Type B pancreatic cell (in vitro differentiated cells): ENCODE measurements around the gene ATG4D. TPM values are rescaled to one million over a fixed set of nuclear protein-coding genes. Genes with fewer than 3 reads are reported as not detected.

Source experiments
- DNase-seq: peaks from one replicate; pipeline ENCODE4 v3.0.0; 2021; ENCODE audit warnings: mixed read lengths; ENCODE audit not compliant: unreplicated experiment; ENCODE audit errors: extremely low spot score
- H3K27ac Mint-ChIP-seq: 2 replicates; pipeline ENCODE4 v1.8.0; 2021; ENCODE audit warnings: mild to moderate bottlenecking, mixed read lengths
- H3K27me3 Mint-ChIP-seq: 2 replicates; pipeline ENCODE4 v1.8.0; 2021; ENCODE audit warnings: mixed read lengths
- H3K36me3 Mint-ChIP-seq: 2 replicates; pipeline ENCODE4 v1.8.0; 2021; ENCODE audit warnings: mixed read lengths
- H3K4me1 Mint-ChIP-seq: one replicate; pipeline ENCODE4 v1.8.0; 2021; ENCODE audit warnings: mixed read lengths; ENCODE audit not compliant: unreplicated experiment
- H3K4me3 Mint-ChIP-seq: 2 replicates; pipeline ENCODE4 v1.8.0; 2021; ENCODE audit warnings: mild to moderate bottlenecking, mixed read lengths
- H3K9me3 Mint-ChIP-seq: 2 replicates; pipeline ENCODE4 v1.8.0; 2021; ENCODE audit warnings: mixed read lengths
- total RNA-seq: library from RNA; stranded (reverse); gene quantifications from 2 replicates; pipeline ENCODE4 v1.2.1, GENCODE V29; 2021; ENCODE audit warnings: low replicate concordance
- TF ChIP-seq, protein P1 (sequence below): fragments of 200-600 bp; sonication (generic); conservative IDR thresholded peaks from 2 replicates; pipeline ENCODE4 v1.5.0; 2021; ENCODE audit warnings: antibody characterized with exemption, mild to moderate bottlenecking

The ATG4D gene
- total RNA-seq, 1 donor from 2014 or later, result 44.6 TPM

DNA sequence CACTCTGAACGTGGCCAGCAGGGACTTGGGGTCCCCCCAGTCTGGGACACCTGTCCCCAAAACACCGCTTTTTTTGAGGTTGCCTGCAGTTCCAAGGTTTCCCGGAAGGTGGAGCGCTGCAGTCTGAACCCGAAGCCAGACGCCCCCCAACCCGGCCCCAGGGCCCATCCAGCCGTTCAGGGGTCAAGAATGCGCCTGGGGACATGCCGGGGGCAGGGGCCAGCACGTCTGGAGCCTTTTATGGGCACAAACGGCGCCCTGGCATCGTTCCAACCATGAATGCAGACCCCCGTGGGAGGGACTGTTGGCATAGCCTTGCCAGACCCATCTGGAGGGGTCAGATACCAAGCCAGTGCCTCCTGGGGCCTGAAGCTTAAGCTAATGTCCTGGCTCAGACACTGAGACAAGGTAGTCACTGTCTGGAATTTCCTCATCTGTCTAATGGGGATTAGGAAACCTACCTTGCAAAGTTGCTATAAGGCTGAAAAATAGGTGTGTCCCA lies 33.4 kb upstream of the ATG4D start:
- no peak overlapping the region for H3K4me3 Mint-ChIP-seq
- peaks cover 16% of the 10 kb centered on the region for H3K27me3 Mint-ChIP-seq
- H3K4me1 Mint-ChIP-seq, result peaks cover 9% of the 10 kb centered on the region
- H3K9me3 Mint-ChIP-seq, result peaks cover 4% of the 10 kb centered on the region
- H3K36me3 Mint-ChIP-seq, result no peaks in the 10 kb centered on the region
- TF ChIP-seq, protein P1, sequence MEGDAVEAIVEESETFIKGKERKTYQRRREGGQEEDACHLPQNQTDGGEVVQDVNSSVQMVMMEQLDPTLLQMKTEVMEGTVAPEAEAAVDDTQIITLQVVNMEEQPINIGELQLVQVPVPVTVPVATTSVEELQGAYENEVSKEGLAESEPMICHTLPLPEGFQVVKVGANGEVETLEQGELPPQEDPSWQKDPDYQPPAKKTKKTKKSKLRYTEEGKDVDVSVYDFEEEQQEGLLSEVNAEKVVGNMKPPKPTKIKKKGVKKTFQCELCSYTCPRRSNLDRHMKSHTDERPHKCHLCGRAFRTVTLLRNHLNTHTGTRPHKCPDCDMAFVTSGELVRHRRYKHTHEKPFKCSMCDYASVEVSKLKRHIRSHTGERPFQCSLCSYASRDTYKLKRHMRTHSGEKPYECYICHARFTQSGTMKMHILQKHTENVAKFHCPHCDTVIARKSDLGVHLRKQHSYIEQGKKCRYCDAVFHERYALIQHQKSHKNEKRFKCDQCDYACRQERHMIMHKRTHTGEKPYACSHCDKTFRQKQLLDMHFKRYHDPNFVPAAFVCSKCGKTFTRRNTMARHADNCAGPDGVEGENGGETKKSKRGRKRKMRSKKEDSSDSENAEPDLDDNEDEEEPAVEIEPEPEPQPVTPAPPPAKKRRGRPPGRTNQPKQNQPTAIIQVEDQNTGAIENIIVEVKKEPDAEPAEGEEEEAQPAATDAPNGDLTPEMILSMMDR, result peak; percentile 86
- no peak overlapping the region for H3K27ac Mint-ChIP-seq
- DNase-seq, result peak; percentile 77

DNA sequence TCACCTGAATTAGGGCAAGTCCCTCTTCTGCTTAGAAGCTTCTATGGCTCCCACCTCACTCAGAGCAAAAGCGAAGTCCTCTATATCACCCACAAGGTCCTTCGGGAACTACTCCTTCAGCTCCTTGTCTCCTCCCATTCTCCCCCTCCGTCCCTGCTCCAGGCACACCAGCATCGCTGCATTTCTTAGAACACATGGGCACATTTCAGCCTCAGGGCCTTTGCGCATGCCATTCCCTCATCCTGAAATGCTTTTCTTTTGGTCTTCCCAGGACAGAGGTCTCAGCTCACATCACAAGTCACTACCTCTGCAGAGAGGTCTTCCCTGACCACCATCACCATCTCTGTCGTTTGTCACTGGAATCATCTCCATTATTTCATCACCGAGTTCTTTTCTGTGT lies 30.5 kb upstream of the ATG4D start:
- TF ChIP-seq, protein P1, result no peak
- H3K4me1 Mint-ChIP-seq, result peaks cover 12% of the 10 kb centered on the region
- H3K9me3 Mint-ChIP-seq, result no peaks in the 10 kb centered on the region
- no peaks in the 10 kb centered on the region for H3K36me3 Mint-ChIP-seq
- DNase-seq, result no peak
- peaks cover 37% of the 10 kb centered on the region for H3K27me3 Mint-ChIP-seq
- H3K27ac Mint-ChIP-seq, result no peak overlapping the region
- H3K4me3 Mint-ChIP-seq, result no peak overlapping the region

DNA sequence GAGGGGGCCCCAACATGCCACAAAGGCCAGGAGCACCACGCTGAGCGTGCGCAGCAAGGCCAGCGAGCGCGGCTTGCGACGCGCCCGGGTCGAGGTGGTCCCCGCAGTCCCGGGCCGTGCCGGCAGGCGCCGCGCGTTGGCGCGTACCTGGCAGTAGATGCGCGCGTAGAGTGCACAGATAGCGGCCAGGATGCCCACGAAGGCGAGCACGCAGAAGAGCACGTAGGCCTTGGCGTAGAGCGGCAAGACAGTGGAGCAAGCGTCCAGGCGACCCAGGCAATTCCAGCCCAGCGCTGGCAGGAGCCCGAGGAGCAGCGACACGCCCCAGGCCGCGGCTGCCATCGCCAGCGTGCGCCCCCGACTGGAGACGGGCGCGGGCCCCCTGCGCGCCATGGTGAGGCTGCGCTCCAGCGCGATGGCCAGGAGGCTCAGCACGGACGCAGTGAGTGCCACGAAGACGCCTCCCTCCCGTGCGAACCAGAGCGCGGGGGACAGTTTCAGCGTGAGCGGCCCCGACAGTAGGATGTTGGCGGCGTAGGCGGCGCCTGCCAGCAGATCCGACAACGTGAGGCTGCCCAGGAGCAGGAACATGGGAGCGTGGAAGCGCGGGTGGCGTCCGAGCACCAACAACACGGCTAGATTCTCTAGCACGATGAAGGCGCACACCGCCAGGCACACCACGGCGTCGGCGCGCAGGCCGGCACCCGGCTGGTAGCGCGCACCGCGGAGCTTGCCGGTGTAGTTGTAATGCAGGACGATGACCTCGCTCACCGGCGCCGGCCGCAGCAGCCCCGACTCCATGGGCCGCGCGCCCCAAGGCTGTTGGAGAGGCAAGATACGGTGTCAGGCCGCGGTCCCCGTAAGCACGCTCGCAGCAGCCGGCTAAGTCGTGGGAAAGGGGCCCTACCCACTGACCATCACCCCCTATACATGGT lies 29.2 kb upstream of the ATG4D start:
- H3K4me1 Mint-ChIP-seq, result peaks cover 22% of the 10 kb centered on the region
- H3K9me3 Mint-ChIP-seq, result no peaks in the 10 kb centered on the region
- H3K27ac Mint-ChIP-seq, result no peak overlapping the region
- H3K36me3 Mint-ChIP-seq, result no peaks in the 10 kb centered on the region
- H3K27me3 Mint-ChIP-seq, result peaks cover 49% of the 10 kb centered on the region
- peak overlapping the region; percentile 14 for H3K4me3 Mint-ChIP-seq
- TF ChIP-seq, protein P1, result no peak
- no peak for DNase-seq

DNA sequence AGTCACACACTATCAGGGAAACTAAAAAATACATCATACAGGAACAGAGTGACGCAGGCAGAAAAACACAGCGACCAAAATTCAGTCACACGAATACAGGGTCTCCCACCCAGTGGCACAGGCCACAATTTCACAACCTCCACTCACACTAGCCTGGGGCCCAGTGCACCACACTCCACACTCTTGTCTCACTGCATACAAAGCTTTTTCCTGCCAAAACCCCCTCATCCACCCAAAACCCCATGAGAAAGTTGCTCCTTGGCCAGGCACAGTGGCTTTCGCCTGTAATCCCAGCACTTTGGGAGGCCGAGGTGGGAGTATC lies 27.7 kb upstream of the ATG4D start:
- peaks cover 58% of the 10 kb centered on the region for H3K27me3 Mint-ChIP-seq
- H3K4me3 Mint-ChIP-seq, result no peak overlapping the region
- peaks cover 20% of the 10 kb centered on the region for H3K4me1 Mint-ChIP-seq
- H3K27ac Mint-ChIP-seq, result no peak overlapping the region
- DNase-seq, result no peak
- no peaks in the 10 kb centered on the region for H3K36me3 Mint-ChIP-seq
- TF ChIP-seq, protein P1, result no peak
- H3K9me3 Mint-ChIP-seq, result no peaks in the 10 kb centered on the region

DNA sequence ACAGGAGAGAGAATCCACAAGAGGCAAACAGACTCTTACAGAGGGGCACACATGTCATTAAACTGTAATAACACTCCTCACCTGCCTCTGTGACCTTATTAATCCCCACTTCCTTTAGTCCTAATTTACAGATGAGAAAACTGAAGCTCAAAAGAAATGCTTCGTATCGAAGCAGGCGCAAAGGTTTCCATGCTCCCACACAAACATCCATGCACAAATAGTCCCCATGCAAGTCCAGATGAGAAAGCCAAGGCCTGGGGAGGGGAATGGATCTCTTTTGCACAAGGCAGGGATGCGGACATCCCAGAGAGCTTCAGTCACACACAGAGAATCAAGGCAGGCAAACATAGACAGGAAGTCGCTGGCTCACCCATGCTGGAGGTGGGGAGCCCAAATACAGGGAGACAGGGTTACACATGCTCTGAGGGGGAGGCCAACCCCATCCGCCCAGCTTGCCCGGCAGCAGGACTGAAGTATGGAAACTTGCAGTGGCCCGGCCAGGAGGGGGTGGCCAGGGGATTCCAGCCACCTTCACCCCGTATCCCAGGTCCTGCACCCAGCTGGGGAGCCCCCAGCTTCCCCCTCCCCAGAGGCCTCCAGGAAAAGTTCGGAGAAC lies 26.9 kb upstream of the ATG4D start:
- Mint-ChIP-seq H3K27ac (no peak overlapping the region), H3K9me3 (no peaks in the 10 kb centered on the region), H3K27me3 (peaks cover 58% of the 10 kb centered on the region), H3K36me3 (no peaks in the 10 kb centered on the region), H3K4me1 (peaks cover 20% of the 10 kb centered on the region), H3K4me3 (peak overlapping the region; percentile 84)
- no peak for DNase-seq
- TF ChIP-seq, protein P1, result no peak
